KOPT-K1 (cell line): Measurements from ENCODE around the gene CDH4.
"Not testable (repeated sequence)": the region's sequence is repeated elsewhere in the genome, so short reads cannot be mapped to it uniquely, and the experiment has no call there.

Experiments used
- H3K27ac ChIP-seq: fragments of 200-600 bp; sonication (generic); 2 replicates; pipeline ENCODE4 v1.5.1; 2016; ENCODE audit warnings: antibody characterized with exemption, mild to moderate bottlenecking, low read depth, low read length; ENCODE audit not compliant: poor library complexity, severe bottlenecking
- H3K36me3 ChIP-seq: fragments of 200-600 bp; sonication (generic); 2 replicates; pipeline ENCODE4 v1.5.1; 2017; ENCODE audit warnings: antibody characterized with exemption, mild to moderate bottlenecking, low read length, moderate library complexity; ENCODE audit not compliant: insufficient read depth
- H3K9me3 ChIP-seq: fragments of 200-600 bp; sonication (generic); 2 replicates; pipeline ENCODE4 v1.5.1; 2017; ENCODE audit warnings: antibody characterized with exemption, low read length, mild to moderate bottlenecking; ENCODE audit not compliant: insufficient read depth, poor library complexity, severe bottlenecking

The CDH4 gene

DNA sequence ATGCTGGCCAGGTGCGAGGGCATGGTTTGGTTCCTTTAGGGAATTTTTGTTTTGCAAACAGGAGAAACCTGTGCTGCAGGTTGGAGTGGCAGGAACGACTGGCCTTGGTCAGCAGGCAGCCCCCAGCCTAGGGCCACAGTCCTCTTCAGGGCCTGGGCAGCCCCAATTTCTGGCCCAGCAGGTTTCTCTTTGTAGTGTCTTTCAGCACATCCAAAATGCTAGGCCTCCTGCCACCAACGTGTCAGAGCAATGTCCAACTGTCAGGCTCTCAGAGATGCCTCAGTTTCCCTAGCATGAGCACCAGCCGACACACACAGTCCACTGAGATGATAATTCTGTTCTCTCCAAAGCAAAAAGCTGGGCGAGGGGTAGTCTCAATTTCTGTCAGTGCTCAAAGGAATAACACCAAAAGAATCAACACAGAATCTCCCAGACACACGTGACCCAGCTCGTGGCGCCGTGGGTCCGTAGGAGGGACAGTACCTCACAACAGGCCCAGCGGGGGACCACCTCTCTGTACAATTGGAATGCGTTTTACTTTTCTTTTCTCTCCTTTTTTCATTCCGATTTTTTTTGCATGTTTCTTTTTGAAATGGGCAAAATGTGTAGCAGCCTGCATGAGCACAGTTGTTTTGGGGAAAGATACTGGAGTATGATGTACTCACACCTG, 687.8 kb downstream of the CDH4 start:
- no peak overlapping the region for H3K27ac ChIP-seq

DNA sequence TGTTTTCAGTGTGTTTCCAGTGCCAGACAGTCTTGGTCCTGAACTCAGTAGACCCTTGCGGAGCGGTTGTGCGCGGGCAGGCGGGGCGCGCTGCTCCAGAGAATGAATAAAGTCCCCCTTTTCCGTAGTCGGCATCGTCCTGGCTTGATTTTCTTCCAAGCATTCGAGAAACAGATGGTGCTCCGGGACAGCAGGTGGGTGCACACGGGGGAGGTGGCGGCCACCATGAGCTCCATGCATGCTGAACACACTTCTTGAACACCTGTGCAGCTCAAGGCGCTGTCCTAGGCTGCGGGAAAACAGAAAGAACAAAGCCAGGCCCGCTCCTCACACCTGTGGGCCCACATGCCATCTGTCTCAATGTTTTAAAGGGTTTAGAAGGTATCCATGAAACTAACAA, 688.4 kb downstream of the CDH4 start:
- no peaks in the 10 kb centered on the region for H3K9me3 ChIP-seq
- no peaks in the 10 kb centered on the region for H3K36me3 ChIP-seq
- H3K27ac ChIP-seq: no peak overlapping the region

More for the DNA sequence above, 687.8 kb downstream of the CDH4 start:
- H3K36me3 ChIP-seq: no peaks in the 10 kb centered on the region
- no peaks in the 10 kb centered on the region for H3K9me3 ChIP-seq

DNA sequence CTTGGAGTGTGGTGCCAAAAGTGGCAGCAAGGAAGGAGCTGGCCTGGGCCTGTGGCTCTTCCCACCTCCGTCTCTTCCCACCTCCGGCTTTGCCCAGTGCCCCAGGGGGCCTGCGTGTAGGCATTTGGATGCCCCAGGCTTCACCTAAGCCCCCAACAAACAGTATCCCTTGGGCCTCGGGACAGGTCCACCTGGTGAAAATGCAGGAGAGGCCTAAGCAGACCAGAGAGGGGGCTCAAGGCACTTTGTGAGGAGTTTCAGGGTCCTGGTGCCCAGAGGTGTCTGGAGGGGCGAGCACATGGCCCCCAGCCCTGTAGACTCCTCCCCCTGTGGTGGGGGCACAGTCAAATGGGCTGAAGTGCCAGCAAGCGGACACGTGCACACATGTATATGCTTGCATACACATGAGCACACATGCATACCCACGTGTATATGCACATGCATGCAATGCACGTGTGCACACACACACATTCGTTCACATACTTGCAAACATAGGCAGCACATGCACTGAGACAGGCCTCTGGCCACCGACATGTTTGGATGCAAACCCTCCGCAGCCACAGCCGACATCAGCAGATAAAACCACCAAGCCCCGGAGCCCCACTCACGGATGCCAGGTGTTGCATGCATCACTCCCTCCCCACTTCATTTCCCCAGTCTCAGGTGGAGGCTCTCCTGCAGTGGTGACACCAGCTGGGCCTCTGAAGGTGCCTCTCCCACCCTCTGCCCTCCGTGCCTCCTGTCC, 689.1 kb downstream of the CDH4 start:
- Histone ChIP-seq H3K27ac (no peak overlapping the region), H3K36me3 (no peaks in the 10 kb centered on the region), H3K9me3 (no peaks in the 10 kb centered on the region)

DNA sequence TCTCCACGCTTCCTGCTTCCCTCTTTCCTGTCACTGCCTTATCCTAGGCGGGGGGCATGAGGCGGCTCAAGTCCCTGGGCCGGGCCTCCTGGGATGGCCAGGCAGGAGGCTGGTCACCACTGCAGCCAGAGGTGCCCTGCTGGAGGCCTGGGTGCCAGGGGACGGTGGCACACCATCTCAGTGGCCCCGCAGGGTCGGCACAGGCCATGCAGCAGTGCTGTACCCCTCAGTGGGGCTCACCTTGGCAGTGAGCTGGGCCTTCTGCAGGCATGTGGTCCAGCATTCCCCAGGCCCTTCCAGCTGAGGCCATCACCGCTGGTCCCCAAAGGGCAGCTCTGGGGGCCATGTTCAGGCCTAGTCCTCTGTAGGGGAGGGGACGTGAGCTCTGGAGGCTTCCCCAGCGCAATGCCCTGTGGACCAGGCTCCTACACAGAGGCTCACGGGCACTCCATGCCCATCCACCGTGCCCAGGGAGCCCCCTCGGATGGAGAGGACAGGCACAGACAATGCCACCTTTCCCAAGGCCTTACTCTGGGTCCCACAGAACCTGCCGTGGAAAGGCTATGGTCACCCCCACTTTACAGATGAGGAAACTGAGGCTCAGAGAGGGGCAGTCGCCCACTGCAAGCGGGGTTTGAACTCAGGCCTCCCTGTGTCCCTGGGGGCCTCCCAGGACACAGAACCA, 689.8 kb downstream of the CDH4 start:
- no peak overlapping the region for H3K27ac ChIP-seq
- no peaks in the 10 kb centered on the region for H3K9me3 ChIP-seq
- H3K36me3 ChIP-seq: no peaks in the 10 kb centered on the region

DNA sequence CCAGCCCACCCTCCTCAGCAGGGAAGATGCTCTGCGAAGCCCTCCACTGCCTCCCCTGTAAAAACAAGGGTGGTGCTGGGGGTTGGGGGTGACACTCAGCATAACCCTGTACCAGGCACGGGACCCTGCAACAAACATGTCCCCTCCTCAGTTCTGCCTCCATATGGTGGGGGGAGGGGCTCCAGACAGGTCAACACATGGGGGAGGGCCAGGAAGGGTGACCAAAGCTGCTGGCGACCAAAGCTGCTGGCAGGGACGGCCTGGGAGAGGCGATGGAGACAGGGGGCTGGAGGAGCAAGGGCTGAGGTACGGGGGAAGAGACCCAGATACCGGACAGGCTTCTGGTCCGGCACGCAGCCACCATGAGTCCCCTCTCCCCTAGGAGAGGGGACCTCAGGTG, 690.5 kb downstream of the CDH4 start:
- H3K27ac ChIP-seq: no peak overlapping the region
- H3K9me3 ChIP-seq: no peaks in the 10 kb centered on the region
- H3K36me3 ChIP-seq: no peaks in the 10 kb centered on the region

DNA sequence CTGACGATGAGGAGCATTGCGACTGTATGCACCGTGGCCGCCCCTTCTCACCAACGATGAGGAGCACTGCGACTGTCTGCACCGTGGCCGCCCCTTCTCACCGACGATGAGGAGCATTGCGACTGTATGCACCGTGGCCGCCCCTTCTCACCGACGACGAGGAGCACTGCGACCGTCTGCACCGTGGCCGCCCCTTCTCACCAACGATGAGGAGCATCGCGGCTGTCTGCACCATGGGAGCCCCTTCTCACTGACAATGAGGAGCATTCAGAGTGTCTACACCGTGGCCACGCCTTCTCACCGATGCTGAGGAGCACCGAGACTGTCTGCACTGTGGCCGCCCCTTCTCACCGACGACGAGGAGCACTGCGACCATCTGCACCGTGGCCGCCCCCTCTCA, 692.9 kb downstream of the CDH4 start:
- H3K36me3 ChIP-seq, H3K27ac ChIP-seq, H3K9me3 ChIP-seq: not testable (repeated sequence)

DNA sequence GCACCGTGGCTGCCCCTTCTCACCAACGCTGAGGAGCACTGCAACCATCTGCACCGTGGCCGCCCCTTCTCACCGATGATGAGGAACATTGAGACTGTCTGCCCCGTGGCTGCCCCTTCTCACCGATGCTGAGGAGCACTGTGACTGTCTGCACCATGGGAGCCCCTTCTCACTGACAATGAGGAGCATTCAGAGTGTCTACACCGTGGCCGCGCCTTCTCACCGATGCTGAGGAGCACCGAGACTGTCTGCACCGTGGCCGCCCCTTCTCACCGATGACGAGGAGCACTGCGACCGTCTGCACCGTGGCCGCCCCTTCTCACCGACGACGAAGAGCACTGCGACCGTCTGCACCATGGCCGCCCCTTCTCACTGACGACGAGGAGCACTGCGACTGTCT, 693.4 kb downstream of the CDH4 start:
- H3K36me3 ChIP-seq, H3K27ac ChIP-seq, H3K9me3 ChIP-seq: not testable (repeated sequence)

DNA sequence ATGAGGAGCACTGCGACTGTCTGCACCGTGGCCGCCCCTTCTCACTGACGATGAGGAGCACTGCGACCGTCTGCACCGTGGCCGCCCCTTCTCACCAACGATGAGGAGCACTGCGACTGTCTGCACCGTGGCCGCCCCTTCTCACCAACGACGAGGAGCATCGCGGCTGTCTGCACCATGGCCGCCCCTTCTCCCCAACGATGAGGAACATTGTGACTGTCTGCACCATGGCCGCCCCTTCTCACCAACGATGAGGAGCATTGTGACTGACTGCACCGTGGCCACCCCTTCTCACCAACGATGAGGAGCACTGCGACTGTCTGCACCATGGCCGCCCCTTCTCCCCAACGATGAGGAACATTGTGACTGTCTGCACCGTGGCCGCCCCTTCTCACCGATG, 696.0 kb downstream of the CDH4 start:
- H3K36me3 ChIP-seq, H3K9me3 ChIP-seq, H3K27ac ChIP-seq: not testable (repeated sequence)

DNA sequence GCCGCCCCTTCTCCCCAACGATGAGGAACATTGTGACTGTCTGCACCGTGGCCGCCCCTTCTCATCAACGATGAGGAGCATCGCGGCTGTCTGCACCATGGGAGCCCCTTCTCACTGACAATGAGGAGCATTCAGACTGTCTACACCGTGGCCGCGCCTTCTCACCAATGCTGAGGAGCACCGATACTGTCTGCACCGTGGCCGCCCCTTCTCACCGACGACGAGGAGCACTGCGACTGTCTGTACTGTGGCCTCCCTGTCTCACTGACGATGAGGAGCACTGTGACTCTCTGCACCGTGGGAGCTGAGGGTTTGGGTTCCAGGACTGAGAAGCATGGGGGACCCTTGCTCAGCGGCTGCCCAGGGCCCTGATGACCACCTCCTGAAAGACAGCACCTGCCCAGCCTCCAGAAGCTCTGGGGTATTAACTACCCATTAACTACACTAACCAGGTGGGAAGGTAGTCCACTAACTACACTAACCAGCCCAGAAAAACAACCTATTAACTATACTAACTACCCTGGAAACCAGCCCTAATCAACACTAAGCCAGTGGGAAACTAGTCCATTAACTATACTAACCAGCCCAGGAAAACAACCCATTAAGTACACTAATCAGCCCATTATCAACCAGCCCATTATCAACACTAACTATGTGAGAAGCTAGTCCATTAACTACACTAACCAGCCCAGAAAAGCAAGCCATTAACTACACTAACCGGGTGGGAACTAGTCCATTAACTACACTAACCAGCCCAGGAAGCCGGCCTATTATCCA, 696.7 kb downstream of the CDH4 start:
- Histone ChIP-seq H3K36me3 (no peaks in the 10 kb centered on the region), H3K9me3 (no peaks in the 10 kb centered on the region), H3K27ac (no peak overlapping the region)

DNA sequence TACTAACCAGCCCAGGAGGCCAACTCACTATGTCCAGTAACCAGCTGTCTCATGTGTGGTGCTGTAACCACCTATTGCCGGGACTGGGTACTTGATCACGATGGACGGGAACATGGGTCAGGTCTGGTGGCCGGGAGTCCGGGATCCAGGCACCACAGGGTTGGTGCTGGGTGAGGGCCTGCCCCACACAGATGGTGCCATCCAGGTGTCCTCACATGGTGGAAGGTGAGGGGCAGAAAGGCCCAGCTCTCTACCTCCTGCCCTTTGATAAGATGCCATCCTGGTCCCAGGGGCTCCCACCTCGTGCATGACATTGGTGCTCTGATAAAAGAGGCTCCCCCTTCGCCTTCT, 697.3 kb downstream of the CDH4 start:
- Histone ChIP-seq H3K9me3 (no peaks in the 10 kb centered on the region), H3K27ac (no peak overlapping the region), H3K36me3 (no peaks in the 10 kb centered on the region)

DNA sequence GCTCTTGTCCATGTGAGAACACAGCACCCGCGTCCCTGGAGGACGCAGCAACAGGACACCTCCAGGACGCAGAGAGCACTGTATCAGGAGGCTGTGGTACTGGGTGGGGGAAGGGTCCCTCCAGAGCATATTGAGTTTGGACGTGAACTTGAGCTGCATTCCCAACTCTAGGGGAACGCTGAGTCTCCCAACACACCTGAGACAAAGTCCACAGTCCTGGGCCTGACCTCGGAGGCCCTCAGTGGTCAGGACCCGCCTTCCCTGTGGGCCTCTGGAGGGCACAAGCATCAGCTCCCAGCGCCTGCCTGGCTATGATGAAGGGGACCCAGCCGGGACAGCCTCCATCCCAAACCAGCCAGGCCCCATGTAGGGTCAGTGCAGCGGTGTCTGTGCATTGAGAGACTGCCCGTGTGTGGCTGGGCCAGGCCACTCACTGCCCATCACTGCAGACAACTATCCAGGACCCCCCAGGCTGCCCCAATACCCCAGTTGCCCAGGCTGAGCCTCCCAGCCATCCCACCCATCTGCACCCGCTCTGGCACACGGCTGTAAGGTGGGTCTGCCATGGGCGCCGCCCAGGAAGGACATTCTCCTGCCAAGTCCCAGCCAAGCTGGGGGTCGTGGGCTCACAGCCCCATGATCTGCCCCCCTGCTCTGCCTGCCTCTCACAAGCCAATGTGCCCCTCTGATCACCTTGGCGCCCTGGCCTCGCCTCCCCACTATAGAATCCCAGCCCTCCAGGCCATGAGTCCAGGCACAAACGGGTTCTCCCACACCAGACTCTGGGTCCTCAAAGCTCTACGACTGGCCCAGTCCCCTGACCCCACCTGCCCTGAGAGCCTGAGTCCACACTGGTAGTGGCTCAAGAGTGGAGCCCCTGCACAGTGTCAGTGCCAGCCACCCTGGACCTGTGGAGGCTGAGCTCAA, 697.9 kb downstream of the CDH4 start:
- Histone ChIP-seq H3K9me3 (no peaks in the 10 kb centered on the region), H3K36me3 (no peaks in the 10 kb centered on the region), H3K27ac (no peak overlapping the region)

DNA sequence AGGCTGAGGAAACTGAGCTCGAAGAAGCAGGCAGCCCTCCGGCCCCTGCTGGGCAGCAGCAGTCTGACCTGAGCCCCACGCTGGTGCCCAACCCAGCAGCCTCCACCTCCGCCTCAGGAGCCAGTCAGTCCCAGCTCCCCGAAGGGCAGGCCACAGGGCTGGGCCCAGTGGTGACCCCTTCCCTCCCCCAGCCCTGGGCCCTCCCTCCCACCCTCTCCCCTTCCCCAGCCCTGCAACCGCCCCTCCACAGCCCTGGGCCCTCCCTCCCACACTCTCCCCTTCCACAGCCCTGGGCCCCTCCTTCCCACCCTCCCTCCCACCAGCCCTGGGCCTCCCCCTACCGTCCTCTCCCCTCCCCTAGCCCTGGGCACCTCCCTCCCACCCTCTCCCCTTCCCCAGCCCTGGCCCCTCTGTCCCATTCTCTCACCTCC, 698.6 kb downstream of the CDH4 start:
- Histone ChIP-seq H3K36me3 (no peaks in the 10 kb centered on the region), H3K27ac (no peak overlapping the region), H3K9me3 (no peaks in the 10 kb centered on the region)

DNA sequence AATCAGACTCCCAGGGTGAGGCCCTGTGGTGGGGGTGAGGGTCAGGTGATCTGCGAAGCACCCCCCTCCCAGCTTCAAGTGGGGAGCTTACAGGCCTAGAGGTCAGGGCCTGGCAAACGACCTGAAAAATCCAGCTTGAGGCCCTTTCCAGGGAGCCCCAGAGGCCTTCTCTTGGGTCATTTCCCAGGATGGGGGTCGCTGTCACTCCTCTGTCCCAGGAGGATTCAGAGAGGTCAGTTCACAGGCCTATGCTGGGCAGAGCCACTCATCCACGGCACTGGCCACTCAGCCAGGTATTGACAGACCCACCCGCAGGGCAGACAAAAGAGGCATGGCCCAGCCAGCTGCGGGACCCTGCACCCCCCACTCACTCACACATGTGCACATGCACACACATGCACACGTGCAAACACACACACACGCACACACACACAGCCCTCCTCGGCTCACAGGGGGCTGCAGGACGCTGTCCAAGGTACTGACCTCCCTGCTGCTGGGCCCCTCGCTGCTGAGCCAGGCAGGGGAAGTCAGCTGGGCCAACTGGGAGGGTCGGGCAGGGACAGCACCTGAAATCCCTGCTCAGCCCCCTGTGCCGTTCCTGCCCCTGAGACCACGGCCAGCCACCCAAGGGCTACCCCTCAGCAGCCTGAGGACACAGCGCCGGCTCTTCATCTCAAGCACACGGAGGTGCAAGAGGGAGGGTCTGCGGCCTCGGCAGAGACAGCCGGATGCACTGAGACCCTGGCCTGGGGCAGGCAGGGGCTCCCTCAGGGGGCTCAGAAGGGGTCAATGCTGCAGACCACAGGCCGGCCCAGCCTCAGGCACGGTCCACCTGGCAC, 699.9 kb downstream of the CDH4 start:
- Histone ChIP-seq H3K9me3 (no peaks in the 10 kb centered on the region), H3K27ac (no peak overlapping the region), H3K36me3 (no peaks in the 10 kb centered on the region)
